Neutrophil (primary cell): ENCODE measurements around the gene FHAD1.
A peak's percentile ranks its signal among the peaks of the same experiment; 100 is the strongest.

Experiments used
- H3K27ac ChIP-seq: fragments of 200-600 bp; sonication (generic); 2 replicates; pipeline ENCODE4 v1.5.1; 2016; ENCODE audit warnings: mild to moderate bottlenecking, moderate library complexity
- H3K27me3 ChIP-seq: fragments of 200-600 bp; sonication (generic); 2 replicates; pipeline ENCODE4 v1.6.0; 2016; ENCODE audit warnings: mild to moderate bottlenecking
- H3K36me3 ChIP-seq: fragments of 200-600 bp; sonication (generic); 2 replicates; pipeline ENCODE4 v1.5.1; 2017
- H3K4me1 ChIP-seq, 2 experiments: fragments of 200-600 bp in 1 of 2; sonication (generic) in 1 of 2; 1 replicate in 1 of 2; 2 replicates in 1 of 2; pipeline versions ENCODE4 v1.5.1 to v1.6.1; 2013 to 2016; ENCODE audit warnings: low read depth in 1 of 2, low read length in 1 of 2, mild to moderate bottlenecking in 1 of 2, moderate library complexity in 1 of 2; ENCODE audit not compliant: control insufficient read depth in 1 of 2, insufficient read depth in 1 of 2
- H3K4me3 ChIP-seq, 2 experiments: fragments of 200-600 bp in 1 of 2; sonication (generic) in 1 of 2; 1 replicate in 1 of 2; 2 replicates in 1 of 2; pipeline ENCODE4 v1.5.1; 2013 to 2016; ENCODE audit warnings: low read depth in 1 of 2, low read length in 1 of 2, mild to moderate bottlenecking in 1 of 2, moderate library complexity in 1 of 2
- H3K9me3 ChIP-seq: fragments of 200-600 bp; sonication (generic); 2 replicates; pipeline ENCODE4 v1.5.1; 2016
- TF ChIP-seq, protein P1 (sequence below): fragments of 200-600 bp; sonication (generic); IDR thresholded peaks from 2 replicates; pipeline ENCODE4 v1.5.1; 2016; ENCODE audit warnings: antibody characterized with exemption

FHAD1 gene

DNA sequence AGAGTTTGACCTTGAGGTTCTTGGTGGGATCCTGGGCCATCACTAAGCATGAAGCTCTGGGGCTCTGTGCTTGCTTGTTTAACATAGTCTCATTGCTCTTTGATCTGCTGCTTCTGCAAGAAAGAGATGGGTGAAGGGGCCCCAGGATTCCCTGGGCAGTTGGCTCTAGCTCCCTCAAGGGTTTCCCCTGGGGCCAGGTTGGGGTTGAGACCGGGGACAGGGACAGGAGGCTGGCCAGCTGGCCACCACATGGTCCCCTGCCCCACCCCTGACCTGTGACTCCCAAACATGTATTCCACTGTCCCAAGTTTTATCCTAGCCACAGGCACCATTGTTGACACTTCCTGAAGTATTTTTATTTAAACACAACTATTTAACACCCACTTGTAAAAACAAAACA lies 69.5 kb downstream of the FHAD1 start:
- Histone ChIP-seq H3K9me3 (no peaks in the 10 kb centered on the region), H3K27me3 (no peaks in the 10 kb centered on the region), H3K36me3 (no peaks in the 10 kb centered on the region), H3K4me1 (no peaks in the 10 kb centered on the region), H3K4me3 (no peak overlapping the region), H3K27ac (no peak overlapping the region)
- TF ChIP-seq, protein P1, sequence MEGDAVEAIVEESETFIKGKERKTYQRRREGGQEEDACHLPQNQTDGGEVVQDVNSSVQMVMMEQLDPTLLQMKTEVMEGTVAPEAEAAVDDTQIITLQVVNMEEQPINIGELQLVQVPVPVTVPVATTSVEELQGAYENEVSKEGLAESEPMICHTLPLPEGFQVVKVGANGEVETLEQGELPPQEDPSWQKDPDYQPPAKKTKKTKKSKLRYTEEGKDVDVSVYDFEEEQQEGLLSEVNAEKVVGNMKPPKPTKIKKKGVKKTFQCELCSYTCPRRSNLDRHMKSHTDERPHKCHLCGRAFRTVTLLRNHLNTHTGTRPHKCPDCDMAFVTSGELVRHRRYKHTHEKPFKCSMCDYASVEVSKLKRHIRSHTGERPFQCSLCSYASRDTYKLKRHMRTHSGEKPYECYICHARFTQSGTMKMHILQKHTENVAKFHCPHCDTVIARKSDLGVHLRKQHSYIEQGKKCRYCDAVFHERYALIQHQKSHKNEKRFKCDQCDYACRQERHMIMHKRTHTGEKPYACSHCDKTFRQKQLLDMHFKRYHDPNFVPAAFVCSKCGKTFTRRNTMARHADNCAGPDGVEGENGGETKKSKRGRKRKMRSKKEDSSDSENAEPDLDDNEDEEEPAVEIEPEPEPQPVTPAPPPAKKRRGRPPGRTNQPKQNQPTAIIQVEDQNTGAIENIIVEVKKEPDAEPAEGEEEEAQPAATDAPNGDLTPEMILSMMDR, result no peak

DNA sequence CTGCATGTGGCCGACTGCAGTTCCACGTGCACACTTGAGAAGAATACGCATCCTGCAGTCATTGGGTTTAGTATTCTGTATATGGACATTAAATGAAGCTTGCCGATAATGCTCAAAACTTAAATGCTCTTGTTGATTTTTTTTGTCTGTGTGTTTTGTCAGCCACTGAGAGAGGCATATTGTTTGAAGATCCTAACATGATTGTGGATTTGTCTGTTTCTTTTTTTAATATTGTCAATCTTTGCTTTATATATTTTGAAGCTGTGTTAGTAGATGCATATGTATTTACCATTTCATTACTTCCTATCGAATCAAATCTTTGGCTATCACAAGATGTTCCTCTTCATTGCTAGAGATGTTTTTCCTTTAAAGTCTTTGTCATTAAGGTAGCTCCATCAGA lies 73.2 kb downstream of the FHAD1 start:
- no peak overlapping the region for H3K4me3 ChIP-seq
- peaks cover 7 to 8% of the 10 kb centered on the region in 2 experiments for H3K4me1 ChIP-seq
- no peak overlapping the region for H3K27ac ChIP-seq
- TF ChIP-seq, protein P1, result no peak
- no peaks in the 10 kb centered on the region for H3K9me3 ChIP-seq
- peaks cover 7% of the 10 kb centered on the region for H3K27me3 ChIP-seq
- H3K36me3 ChIP-seq, result no peaks in the 10 kb centered on the region

DNA sequence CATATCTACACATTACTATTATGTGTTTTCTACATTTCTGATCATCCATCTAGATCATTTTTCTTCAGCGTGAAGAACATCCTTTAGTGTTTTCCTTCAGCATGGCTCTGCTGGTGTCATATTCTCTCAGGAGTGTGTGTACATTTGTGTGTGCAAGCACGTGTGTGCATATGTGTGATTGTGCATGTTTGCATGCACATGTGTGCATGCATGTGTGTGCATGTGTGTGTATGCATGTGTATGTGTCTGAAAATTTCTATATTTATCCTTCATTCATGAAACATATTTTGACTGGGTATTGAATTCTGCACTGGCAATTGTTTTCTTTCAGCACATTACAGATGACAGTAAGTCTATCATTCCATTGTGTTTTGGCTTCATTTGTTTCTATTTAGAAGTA lies 74.6 kb downstream of the FHAD1 start:
- Histone ChIP-seq H3K27ac (no peak overlapping the region), H3K36me3 (no peaks in the 10 kb centered on the region), H3K9me3 (no peaks in the 10 kb centered on the region), H3K4me3 (no peak overlapping the region), H3K27me3 (peaks cover 11% of the 10 kb centered on the region), H3K4me1 (peaks cover 7 to 8% of the 10 kb centered on the region in 2 experiments)
- TF ChIP-seq, protein P1, result no peak

DNA sequence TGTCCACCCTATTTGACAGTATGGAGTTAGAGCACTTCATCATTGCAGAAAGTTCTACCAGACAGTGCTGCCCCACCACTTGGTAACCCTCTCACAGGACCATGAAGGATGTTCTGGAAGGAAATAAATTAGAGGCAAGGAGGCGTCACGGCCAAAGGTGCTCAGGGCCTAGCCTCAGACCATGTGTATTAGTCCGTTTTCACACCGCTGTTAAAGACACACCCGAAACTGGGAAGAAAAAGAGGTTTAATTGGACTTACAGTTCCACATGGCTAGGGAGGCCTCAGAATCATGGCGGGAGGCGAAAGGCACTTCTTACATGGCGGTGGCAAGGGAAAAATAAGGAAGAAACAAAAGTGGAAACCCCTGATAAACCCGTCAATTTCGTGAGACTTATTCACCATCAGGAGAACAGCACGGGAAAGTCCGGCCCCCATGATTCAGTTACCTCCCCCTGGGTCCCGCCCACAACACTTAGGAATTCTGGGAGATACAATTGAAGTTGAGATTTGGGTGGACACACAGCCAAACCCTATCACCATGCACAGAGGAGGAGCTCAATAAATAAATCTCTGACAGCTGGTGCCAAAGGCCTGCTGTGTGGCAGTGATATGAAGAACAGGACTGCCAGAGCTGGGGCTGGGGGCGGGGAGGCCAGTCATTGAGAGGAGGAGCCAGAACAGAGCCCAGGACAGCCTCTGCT lies 75.8 kb downstream of the FHAD1 start:
- Histone ChIP-seq H3K4me3 (no peak overlapping the region), H3K9me3 (no peaks in the 10 kb centered on the region), H3K27ac (no peak overlapping the region), H3K36me3 (no peaks in the 10 kb centered on the region), H3K27me3 (peaks cover 23% of the 10 kb centered on the region), H3K4me1 (peaks cover 7 to 8% of the 10 kb centered on the region in 2 experiments)
- TF ChIP-seq, protein P1, result no peak

DNA sequence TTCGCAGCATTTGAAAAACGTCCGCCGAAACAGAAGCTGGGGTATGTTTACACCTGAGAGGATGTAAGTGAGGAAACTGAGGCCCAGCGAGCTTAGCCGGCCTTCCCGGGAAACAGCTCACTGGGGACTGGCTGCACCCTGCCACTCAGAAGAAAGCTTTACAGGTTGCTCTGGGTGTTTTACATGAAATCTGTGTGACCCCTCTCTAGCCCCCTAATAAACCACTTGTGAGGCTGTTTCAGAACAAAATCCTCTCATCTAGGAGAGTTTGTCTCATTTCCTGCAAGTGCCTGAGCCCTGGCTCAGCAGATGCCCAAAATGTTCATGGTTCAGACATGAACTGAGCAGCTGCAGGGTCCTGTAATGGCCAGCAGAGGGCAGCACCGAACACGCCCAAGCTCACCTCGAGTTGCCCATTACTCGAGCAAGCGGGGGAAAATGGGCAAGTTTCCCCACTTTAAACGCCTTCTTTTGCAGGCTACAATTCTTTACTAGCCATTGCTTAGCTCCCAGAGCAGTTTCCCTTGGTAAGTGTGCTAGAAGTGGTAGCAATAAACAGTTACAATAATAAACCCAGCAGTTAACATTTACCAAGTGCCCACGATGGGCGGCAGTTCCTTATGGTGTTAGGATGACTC lies 76.4 kb downstream of the FHAD1 start:
- TF ChIP-seq, protein P1, result peak; percentile 97
- no peaks in the 10 kb centered on the region for H3K9me3 ChIP-seq

More for the DNA sequence above, 76.4 kb downstream of the FHAD1 start:
- Histone ChIP-seq H3K27ac (no peak overlapping the region), H3K4me3 (no peak overlapping the region), H3K4me1 (peaks cover 7 to 8% of the 10 kb centered on the region in 2 experiments), H3K27me3 (peaks cover 30% of the 10 kb centered on the region), H3K36me3 (no peaks in the 10 kb centered on the region)
